ENCODE results near the gene MCFD2.

DNA sequence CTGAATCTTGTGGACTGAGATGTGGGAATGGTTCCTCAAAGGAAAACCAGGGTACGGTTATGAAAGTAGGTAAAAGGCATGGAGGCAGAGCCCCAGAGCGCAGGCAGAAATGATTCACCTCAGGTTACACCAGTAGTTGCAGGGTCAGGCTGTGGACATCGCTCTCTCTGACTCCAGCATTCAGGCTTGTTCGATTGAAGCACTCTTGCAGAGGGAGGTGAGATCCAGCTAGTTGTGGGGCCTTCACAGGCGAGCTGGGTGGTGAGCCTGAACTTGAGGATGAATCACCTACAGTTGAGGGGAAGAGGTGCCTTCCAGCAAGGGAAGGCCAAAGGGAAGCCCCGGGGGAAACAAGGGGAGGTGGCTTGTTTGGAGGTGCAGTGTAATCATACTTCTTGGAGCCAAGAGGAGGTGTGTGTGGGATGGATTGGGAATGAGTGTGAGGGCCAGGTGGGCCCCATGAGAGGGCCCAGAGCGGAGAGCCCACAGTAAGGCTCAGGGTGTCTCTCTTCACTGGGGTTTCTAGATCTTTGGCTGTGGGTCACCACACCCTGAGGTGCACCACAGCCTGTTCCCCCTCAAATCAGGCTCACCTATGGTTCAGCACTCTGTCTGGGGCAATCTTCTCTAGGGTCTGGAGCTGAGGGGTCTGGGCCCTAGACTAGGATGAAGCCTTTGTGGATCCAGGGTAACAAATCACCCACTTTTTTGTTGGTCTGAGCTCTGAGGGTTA lies 48.5 kb upstream of the MCFD2 start:
- no peak for TF ChIP-seq POLR2A (IDR thresholded peaks at IDR 0.05)
- TF ChIP-seq, protein P1, sequence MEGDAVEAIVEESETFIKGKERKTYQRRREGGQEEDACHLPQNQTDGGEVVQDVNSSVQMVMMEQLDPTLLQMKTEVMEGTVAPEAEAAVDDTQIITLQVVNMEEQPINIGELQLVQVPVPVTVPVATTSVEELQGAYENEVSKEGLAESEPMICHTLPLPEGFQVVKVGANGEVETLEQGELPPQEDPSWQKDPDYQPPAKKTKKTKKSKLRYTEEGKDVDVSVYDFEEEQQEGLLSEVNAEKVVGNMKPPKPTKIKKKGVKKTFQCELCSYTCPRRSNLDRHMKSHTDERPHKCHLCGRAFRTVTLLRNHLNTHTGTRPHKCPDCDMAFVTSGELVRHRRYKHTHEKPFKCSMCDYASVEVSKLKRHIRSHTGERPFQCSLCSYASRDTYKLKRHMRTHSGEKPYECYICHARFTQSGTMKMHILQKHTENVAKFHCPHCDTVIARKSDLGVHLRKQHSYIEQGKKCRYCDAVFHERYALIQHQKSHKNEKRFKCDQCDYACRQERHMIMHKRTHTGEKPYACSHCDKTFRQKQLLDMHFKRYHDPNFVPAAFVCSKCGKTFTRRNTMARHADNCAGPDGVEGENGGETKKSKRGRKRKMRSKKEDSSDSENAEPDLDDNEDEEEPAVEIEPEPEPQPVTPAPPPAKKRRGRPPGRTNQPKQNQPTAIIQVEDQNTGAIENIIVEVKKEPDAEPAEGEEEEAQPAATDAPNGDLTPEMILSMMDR (IDR thresholded peaks at IDR 0.05): no peak
- no peak for TF ChIP-seq POLR2AphosphoS5 (IDR thresholded peaks at IDR 0.05)

All from breast epithelium (tissue), 3 donors.